GM18868 (cell line): ENCODE data around the gene GAPDH.
"Not testable (repeated sequence)": the region's sequence is repeated elsewhere in the genome, so short reads cannot be mapped to it uniquely, and the experiment has no call there.

Source experiments
- ATAC-seq: cut with Tn5 transposase; IDR thresholded peaks from one replicate; pipeline ENCODE4 v1.9.1; 2021; ENCODE audit warnings: mild to moderate bottlenecking, moderate library complexity; ENCODE audit not compliant: unreplicated experiment

GAPDH gene

DNA sequence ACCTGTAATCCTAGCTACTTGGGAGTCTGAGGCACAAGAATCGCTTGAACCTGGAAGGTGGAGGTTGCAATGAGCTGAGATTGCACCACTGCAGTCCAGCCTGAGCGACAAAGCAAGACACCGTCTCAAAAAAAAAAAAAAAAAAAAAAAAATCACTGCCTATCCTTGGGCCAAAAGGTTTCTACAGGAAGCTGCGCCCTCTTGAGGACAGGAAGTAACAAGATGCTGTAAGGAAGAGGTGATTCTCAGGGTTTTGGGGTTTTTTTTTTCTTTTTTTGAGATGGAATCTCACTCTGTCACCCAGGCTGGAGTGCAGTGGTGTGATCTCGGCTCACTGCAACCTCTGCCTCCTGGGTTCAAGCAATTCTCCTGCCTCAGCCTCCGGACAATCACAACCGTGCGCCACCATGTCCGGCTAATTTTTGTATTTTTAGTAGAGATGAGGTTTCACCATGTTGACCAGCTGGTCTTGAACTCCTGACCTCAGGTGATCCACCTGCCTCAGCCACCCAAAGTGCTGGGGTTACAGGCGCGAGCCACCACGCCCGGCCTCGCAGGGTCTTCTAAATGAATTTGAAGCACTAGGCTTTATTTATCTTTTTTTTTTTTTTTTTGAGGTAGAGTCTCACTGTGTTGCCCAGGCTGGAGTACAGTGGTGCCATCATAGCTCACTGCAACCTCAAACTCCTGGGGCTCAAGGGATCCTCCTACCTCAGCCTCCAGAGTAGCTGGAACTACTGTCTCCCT is 23.9 kb downstream of the GAPDH start:
- ATAC-seq, result not testable (repeated sequence)

DNA sequence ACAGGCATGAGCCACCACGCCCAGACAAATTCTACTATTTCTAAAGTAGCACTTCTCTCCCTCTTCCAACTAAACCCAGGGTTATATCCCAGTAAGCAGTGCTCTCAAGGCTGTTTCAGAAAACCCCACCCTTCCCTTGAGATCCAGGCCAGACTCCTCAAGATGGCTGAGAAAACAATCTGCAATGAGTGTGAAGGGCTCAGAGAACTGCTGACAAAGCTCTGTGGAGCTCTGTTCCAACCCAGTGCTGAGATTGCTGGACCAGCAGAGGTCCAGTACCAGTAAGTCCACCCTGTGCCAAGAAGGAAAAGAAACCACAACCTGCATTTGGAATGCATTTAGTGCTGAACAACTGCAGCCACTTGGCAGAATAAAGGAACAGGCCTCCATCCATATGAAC is 25.2 kb downstream of the GAPDH start:
- no peak for ATAC-seq

- ATAC-seq, result no peak
These were observed 26.3 kb downstream of the GAPDH start for GRCh38 chr12:6560501-6561205.

DNA sequence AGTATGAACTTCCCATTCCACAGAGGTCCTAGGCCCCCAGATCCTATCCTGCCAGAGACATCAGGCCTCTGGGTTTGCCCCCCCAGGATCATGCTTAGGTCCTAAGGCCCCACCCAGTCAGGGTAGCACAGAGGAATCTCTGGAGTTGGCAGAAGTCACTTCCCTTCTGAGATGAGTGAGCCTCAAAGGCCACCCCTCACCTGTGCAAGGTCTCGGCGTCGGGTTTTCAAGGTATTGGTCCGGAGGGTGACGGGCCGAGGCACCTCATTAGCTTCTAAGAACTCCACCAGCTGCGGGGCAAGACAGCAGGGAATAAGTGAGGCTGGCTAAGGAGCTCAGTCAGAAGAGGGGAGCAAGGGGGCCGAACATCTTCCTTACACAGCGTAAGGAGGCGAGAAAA is 28.6 kb downstream of the GAPDH start:
- no peak for ATAC-seq

- ATAC-seq, result no peak
These were observed 29.2 kb downstream of the GAPDH start for GRCh38 chr12:6563448-6564050.

GRCh38 chr12:6567112-6567670 is 32.9 kb downstream of the GAPDH start:
- ATAC-seq, result no peak

DNA sequence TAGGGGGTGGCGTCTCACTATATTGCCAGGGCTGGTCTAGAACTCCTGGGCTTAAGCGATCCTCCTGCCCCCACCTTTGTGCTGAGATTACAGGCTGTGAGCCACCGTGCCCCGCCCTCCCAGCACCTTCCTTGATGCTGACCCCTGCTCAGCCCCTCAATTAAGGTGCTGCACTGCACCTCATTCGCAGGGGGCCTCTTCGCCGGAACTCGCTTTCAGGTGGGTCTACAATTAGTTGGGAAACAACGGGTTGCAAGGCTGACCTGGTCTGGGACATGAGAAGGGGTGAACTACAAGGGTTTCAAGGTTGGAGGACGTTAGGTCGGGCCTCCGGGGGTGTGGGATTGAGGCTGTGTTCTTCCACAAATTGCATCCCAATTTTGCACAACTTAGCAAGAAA is 35.0 kb downstream of the GAPDH start:
- no peak for ATAC-seq

DNA sequence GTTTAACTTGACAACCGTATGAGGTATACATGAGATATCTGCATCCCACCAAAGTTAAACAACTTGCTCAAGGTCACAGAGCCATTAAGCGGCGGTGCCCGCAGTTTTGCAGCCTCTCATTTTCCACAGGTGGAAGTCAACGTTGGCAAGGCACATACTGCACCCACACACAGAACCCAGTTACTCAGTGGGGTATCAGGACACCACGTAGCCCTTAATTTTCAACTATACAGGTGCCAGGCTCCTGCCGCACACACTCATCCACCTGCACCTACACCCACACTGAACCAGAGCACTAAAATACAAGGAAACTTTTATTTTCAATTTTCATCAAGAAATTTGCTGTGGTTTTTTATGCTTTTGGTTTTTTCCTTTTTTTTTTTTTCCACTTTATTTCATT is 35.5 kb downstream of the GAPDH start:
- ATAC-seq, result no peak

DNA sequence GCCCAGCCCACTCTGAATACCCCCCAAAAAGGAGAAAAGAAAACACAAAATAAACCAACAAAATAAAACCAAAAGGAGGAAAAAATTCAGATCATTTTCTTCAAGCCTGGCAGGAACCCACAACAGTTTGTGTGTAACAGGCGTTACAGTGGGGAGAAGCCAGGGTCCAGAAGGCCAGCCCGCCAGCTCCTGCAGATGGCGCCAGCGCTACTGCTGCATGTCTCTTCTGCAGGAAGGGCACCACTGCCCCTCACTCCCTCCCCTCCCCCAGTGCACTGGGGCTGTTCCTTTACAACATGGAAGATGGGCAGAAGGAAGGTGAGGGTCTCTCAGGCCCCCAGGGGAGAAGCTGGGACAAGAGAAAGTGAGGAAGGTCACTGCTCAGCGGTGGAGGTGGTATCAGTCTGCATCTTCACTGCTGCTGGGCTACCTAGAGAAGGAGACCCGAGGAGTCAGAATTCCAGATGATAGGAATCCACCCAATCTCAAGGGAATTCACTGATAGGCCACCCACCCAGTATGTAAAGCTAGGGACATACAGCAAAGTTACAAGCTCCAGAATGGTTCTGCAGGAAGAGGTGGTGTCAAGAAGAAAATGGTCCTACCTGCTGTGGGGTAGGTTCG is 36.1 kb downstream of the GAPDH start:
- no peak for ATAC-seq

DNA sequence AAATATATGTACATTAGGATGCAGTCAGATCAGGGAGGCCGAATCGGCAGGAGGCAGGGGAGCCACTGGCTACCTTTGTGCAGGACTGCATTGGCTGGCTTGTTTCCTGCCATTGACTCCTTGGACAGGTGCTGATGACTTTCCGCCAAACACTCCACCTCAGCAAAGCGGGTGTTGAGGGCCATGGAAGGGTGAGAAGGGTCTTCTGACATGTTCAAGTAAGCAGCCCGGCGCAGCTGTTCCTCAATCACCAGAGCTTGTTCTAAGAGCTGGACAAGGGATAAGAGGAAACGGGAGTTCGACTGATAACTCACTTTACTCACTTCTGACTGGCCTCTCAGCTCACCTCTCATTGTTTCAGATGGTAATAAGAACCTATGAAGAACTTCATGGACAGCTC is 38.7 kb downstream of the GAPDH start:
- no peak for ATAC-seq

DNA sequence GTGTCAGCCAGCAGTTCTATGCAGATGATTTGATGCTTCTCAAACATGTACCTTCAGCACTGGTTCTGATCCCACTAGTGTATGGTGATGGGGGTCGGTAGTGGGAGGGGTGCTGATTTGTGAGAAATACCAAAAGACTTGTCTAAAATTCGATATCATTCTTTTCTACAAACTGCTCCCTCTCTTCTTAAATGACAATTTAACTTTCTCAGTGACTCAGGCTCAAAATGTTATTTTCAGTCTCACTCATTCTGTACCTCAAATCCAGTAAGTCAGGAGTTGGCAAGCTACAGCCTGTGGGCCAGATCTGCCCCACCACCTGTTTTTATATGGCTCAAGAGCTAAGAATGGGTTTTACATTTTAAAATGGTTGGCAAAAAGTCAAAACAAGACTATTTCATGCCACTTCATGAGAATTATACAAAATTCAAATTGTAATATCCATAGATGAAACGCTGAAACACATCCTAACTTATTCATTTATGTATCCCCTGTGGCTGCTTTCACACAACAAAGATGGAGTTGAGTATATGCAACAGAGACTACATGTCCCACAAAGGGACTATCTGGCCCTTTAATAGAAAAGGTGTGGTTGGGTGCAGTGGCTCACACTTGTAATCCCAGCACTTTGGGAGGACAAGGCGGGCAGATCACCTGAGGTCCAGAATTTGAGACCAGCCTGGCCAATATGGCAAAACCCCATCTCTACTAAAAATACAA is 40.4 kb downstream of the GAPDH start:
- no peak for ATAC-seq

DNA sequence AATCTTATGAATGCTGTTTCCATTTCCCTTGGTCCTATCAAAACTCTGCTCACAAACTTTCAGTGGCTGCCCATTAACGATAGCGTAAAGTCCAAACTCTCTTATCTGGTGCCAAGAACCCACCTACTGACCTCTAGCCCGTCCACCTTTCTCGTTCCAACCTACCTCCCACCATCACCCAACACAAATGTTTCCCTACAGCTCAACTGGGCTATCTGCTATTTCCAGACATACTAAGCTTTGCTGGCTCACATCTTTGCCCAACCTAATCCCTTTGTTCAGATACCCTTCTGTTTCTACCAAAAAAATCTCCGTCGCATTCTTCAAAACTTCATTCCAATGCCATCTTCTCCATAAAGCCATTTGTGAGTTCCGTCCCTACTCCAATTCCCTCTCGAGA is 41.3 kb downstream of the GAPDH start:
- ATAC-seq, result no peak

DNA sequence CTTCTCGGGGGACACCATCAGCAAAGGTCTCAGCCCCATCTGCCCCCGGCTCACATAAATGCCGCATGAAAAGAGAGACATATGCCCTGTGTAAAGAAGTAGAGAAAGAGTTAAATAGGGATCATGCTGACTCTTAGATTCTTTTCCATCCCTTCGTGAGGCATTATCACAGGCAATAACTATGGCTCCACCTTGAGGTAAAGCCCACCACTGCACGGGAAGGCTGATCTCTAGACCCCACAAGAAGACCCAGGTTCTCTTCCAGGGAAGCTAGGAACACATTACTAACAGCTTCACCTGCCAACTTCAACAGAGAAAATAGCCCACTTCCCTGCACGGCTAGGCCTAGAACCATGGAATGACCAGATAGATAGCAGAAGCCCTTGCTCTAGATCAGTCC is 47.9 kb downstream of the GAPDH start:
- ATAC-seq, result no peak

DNA sequence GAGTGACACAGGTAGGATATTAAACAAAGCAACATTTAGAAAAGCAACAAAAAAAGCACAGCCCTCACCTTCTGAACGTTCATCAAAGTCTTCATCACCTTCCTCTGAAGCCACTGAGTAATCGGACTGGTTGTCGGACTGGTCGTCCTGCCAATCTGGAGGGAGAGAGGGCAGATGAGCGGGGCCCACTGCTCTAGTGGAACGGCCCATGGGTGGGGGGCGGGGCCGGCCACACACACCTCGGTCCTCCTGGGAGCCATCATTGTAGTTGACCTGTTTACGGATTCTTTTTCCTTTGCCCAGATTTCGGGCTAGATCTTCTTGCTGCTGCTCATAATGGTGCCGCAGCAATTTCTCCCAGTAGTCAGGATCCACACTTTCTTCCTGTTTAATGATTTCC is 48.6 kb downstream of the GAPDH start:
- ATAC-seq, result no peak

GRCh38 chr12:6584293-6584692 is 50.0 kb downstream of the GAPDH start:
- no peak for ATAC-seq

DNA sequence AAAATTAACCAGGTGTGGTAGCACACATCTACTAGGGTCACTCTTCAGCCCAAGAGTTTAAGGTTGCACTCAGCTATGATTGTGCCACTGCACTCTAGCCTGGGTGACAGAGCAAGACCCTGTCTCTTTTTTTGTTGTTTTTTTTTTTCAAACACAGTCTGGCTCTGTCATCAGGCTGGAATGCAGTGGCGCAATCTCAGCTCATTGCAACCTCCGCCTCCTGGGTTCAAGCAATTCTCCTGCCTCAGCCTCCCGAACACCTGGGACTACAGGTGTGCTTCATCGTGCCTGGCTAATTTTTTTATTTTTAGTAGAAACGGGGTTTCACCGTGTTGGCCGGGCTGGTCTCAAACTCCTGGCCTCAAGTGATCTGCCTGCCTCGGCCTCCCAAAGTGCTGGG is 52.3 kb downstream of the GAPDH start:
- ATAC-seq, result not testable (repeated sequence)
